ENCODE results near the gene COQ8A.

DNA sequence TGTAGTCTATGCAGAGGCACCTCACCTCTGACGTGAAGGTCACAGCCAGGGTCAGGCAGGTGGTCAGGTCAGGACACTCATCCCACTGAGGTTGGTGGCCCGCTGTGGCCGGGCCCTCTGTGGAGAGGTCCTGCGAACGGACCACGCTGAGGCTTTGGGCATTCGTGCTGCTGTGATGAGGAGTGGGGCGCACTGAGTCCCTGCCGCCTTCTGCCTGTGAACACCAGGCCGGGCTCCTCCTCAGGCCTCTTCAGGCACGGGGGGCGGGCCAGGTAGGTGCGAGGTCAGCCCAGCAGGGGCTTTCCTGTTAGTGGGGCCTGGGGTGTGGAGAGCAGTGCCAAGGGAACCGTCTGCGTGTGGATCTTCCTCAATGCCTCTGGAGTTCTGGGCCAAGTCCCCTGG, 39.0 kb downstream of the COQ8A start:
- TF ChIP-seq, protein P1, sequence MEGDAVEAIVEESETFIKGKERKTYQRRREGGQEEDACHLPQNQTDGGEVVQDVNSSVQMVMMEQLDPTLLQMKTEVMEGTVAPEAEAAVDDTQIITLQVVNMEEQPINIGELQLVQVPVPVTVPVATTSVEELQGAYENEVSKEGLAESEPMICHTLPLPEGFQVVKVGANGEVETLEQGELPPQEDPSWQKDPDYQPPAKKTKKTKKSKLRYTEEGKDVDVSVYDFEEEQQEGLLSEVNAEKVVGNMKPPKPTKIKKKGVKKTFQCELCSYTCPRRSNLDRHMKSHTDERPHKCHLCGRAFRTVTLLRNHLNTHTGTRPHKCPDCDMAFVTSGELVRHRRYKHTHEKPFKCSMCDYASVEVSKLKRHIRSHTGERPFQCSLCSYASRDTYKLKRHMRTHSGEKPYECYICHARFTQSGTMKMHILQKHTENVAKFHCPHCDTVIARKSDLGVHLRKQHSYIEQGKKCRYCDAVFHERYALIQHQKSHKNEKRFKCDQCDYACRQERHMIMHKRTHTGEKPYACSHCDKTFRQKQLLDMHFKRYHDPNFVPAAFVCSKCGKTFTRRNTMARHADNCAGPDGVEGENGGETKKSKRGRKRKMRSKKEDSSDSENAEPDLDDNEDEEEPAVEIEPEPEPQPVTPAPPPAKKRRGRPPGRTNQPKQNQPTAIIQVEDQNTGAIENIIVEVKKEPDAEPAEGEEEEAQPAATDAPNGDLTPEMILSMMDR (IDR thresholded peaks at IDR 0.05) = no peak
- TF ChIP-seq POLR2A (IDR thresholded peaks at IDR 0.05) = no peak
- no peak for TF ChIP-seq POLR2AphosphoS5 (IDR thresholded peaks at IDR 0.05)

Data from prostate gland (tissue), 2 donors.